Liver (tissue), 9 donors: ENCODE data around the gene UBA52. TPM values are rescaled to one million over a fixed set of nuclear protein-coding genes. Genes with fewer than 3 reads are reported as not detected.

Source experiments
- DNase-seq: peaks from one replicate; pipeline ENCODE4 v3.0.0-alpha.2; 2017; ENCODE audit warnings: low spot score
- H3K27ac ChIP-seq, 2 donors: one replicate each; pipeline ENCODE4 v1.7.0; 2013; ENCODE audit warnings: inconsistent platforms in 2 of 2, low read length in 2 of 2, control low read depth in 1 of 2, low read depth in 1 of 2, mild to moderate bottlenecking in 1 of 2
- H3K27me3 ChIP-seq, 4 donors: one replicate each; pipeline versions ENCODE4 v1.6.1 to v1.7.0; 2013; ENCODE audit warnings: low read length in 3 of 4, inconsistent platforms in 1 of 4, mild to moderate bottlenecking in 1 of 4, moderate library complexity in 1 of 4; ENCODE audit not compliant: control insufficient read depth in 4 of 4, insufficient read depth in 4 of 4
- H3K36me3 ChIP-seq, 4 donors: one replicate each; pipeline versions ENCODE4 v1.6.1 to v1.7.0; 2013; ENCODE audit warnings: low read length in 3 of 4, mild to moderate bottlenecking in 3 of 4, low read depth in 1 of 4, moderate library complexity in 1 of 4; ENCODE audit not compliant: control insufficient read depth in 4 of 4, insufficient read depth in 3 of 4
- H3K4me1 ChIP-seq, 4 donors: one replicate each; pipeline versions ENCODE4 v1.6.1 to v1.7.0; 2013; ENCODE audit warnings: low read length in 3 of 4, mild to moderate bottlenecking in 3 of 4, moderate library complexity in 1 of 4; ENCODE audit not compliant: control insufficient read depth in 4 of 4, insufficient read depth in 4 of 4
- H3K4me3 ChIP-seq, 3 donors: one replicate each; pipeline versions ENCODE4 v1.6.1 to v1.7.0; 2013; ENCODE audit warnings: low read length in 3 of 3, control low read depth in 1 of 3, low read depth in 1 of 3, mild to moderate bottlenecking in 1 of 3
- H3K9ac ChIP-seq, 2 donors: one replicate each; pipeline ENCODE4 v1.7.0; 2013; ENCODE audit warnings: low read length in 2 of 2, mild to moderate bottlenecking in 2 of 2, moderate library complexity in 2 of 2, control low read depth in 1 of 2, low read depth in 1 of 2
- H3K9me3 ChIP-seq, 4 donors: one replicate each; pipeline versions ENCODE4 v1.6.1 to v1.7.0; 2013; ENCODE audit warnings: low read length in 3 of 4; ENCODE audit not compliant: control insufficient read depth in 4 of 4
- ATF3 ChIP-seq: IDR thresholded peaks from 2 replicates; pipeline ENCODE4 v1.6.1; 2016; ENCODE audit warnings: antibody characterized with exemption
- CTCF ChIP-seq: fragments of 150-350 bp; IDR thresholded peaks from 2 replicates; pipeline ENCODE4 v1.5.1; 2017; ENCODE audit warnings: improper control_type of control experiment, low read depth, low read length; ENCODE audit not compliant: missing input control
- FOXA2 ChIP-seq: IDR thresholded peaks from 2 replicates; pipeline ENCODE4 v1.6.1; 2016; ENCODE audit warnings: antibody characterized with exemption
- GABPA ChIP-seq, 2 donors: IDR thresholded peaks in 1 of 2; conservative IDR thresholded peaks in 1 of 2; 2 replicates each; pipeline ENCODE4 v1.6.1; 2016; ENCODE audit warnings: antibody characterized with exemption in 2 of 2, mild to moderate bottlenecking in 1 of 2, moderate library complexity in 1 of 2
- HNF4A ChIP-seq, 2 donors: conservative IDR thresholded peaks; 2 replicates each; pipeline ENCODE4 v1.6.1; 2016; ENCODE audit warnings: antibody characterized with exemption in 2 of 2, mild to moderate bottlenecking in 2 of 2
- HNF4G ChIP-seq: IDR thresholded peaks from 2 replicates; pipeline ENCODE4 v1.6.1; 2016; ENCODE audit warnings: antibody characterized with exemption
- JUND ChIP-seq, 2 donors: IDR thresholded peaks; 2 replicates each; pipeline ENCODE4 v1.6.1; 2016; ENCODE audit warnings: antibody characterized with exemption in 2 of 2
- RXRA ChIP-seq, 2 donors: IDR thresholded peaks; 2 replicates each; pipeline ENCODE4 v1.6.1; 2017 to 2018; ENCODE audit warnings: antibody characterized with exemption in 2 of 2, mild to moderate bottlenecking in 1 of 2
- TAF1 ChIP-seq: conservative IDR thresholded peaks from 2 replicates; pipeline ENCODE4 v1.6.1; 2016; ENCODE audit warnings: antibody characterized with exemption, mild to moderate bottlenecking
- YY1 ChIP-seq: IDR thresholded peaks from 2 replicates; pipeline ENCODE4 v1.6.1; 2016; ENCODE audit warnings: antibody characterized with exemption, mild to moderate bottlenecking
- ZBTB33 ChIP-seq: IDR thresholded peaks from 2 replicates; pipeline ENCODE4 v1.6.1; 2016; ENCODE audit warnings: antibody characterized with exemption
- WGBS: extraction: QIAGEN DNeasy Blood & Tissue Kit; methylation state at CpG from one replicate; pipeline ENCODE4 v1.1.7; 2013; 5-methylcytosine and 5-hydroxymethylcytosine counted together
- polyA plus RNA-seq, 2 donors: library from polyadenylated mRNA; stranded (reverse) in 1 of 2; unstranded in 1 of 2; fragments of 200-250 nt in 1 of 2; fragments of >200 nt in 1 of 2; fragmentation: Nextera tagmentation in 1 of 2; extraction: Ambion mirVana in 1 of 2; gene quantifications; one replicate each; pipeline versions ENCODE4 v1.2.1 to v1.2.3, GENCODE V29; 2013 to 2015
- total RNA-seq, 2 donors: library from RNA; depleted of rRNA; stranded (reverse); fragments of >200 nt; gene quantifications; one replicate each; pipeline ENCODE4 v1.2.3, GENCODE V29; 2014
- donor health status: healthy.
- donor health status: healthy.
- donor health status: healthy.
- donor health status: healthy.
- donor health status: healthy.

UBA52 gene
- total and polyA plus RNA-seq, 4 donors, result 324 to 647 (median 484) TPM

- TF ChIP-seq HNF4A (conservative IDR thresholded peaks at IDR 0.05), result no peak
- no peak for TF ChIP-seq YY1
Measured at GRCh38 chr19:18612772-18613588, 41.3 kb downstream of the UBA52 start, which contains the start of gene TMEM59L (continued).

- DNase-seq, result no peak
- H3K9me3 ChIP-seq, result no peaks in the 10 kb centered on the region
- TF ChIP-seq HNF4G, result no peak
- TF ChIP-seq GABPA (IDR thresholded peaks at IDR 0.05 in 1 of 2, conservative IDR thresholded peaks at IDR 0.05 in 1 of 2), result no peak
- TF ChIP-seq HNF4A (conservative IDR thresholded peaks at IDR 0.05), result no peak
- TF ChIP-seq ZBTB33, result no peak
- H3K9ac ChIP-seq, result no peak overlapping the region
- no peak overlapping the region for H3K27ac ChIP-seq
- H3K27me3 ChIP-seq, result peaks cover 0 to 19% (median 10%) of the 10 kb centered on the region in 4 donors
- WGBS, result 26% methylated on average over 23 of the region's 23 CpGs
- peaks cover 0 to 14% (median 6%) of the 10 kb centered on the region in 4 donors for H3K4me1 ChIP-seq
- no peak overlapping the region for H3K4me3 ChIP-seq
- no peaks in the 10 kb centered on the region for H3K36me3 ChIP-seq
Measured at GRCh38 chr19:18613589-18614234, 42.1 kb downstream of the UBA52 start.

GRCh38 chr19:18616023-18616422 lies 44.4 kb downstream of the UBA52 start:
- Histone ChIP-seq H3K9ac (no peak overlapping the region), H3K36me3 (no peaks in the 10 kb centered on the region), H3K4me3 (no peak overlapping the region), H3K27me3 (peaks cover 0 to 18% (median 6%) of the 10 kb centered on the region in 4 donors), H3K9me3 (no peaks in the 10 kb centered on the region), H3K27ac (no peak overlapping the region), H3K4me1 (peaks cover 0 to 14% (median 6%) of the 10 kb centered on the region in 4 donors)
- TF ChIP-seq YY1, result no peak
- no peak for TF ChIP-seq FOXA2
- TF ChIP-seq ATF3, result no peak
- TF ChIP-seq JUND (IDR thresholded peaks at IDR 0.05), result no peak
- TF ChIP-seq HNF4A (conservative IDR thresholded peaks at IDR 0.05), result no peak
- TF ChIP-seq RXRA (IDR thresholded peaks at IDR 0.05), result no peak
- TF ChIP-seq HNF4G, result no peak
- no peak for DNase-seq
- WGBS, result 81% methylated on average over 3 of the region's 3 CpGs

GRCh38 chr19:18617562-18617961 lies 45.9 kb downstream of the UBA52 start:
- no peak overlapping the region for H3K27ac ChIP-seq
- H3K9me3 ChIP-seq, result no peaks in the 10 kb centered on the region
- H3K4me1 ChIP-seq, result peaks cover 0 to 5% (median 3%) of the 10 kb centered on the region in 4 donors
- H3K36me3 ChIP-seq, result no peaks in the 10 kb centered on the region
- TF ChIP-seq TAF1, result no peak
- TF ChIP-seq ATF3, result no peak
- TF ChIP-seq CTCF, result no peak
- TF ChIP-seq RXRA (IDR thresholded peaks at IDR 0.05), result no peak
- no peak for TF ChIP-seq JUND (IDR thresholded peaks at IDR 0.05)
- peaks cover 0 to 13% (median 3%) of the 10 kb centered on the region in 4 donors for H3K27me3 ChIP-seq
- no peak overlapping the region for H3K9ac ChIP-seq
- no peak for DNase-seq
- H3K4me3 ChIP-seq, result no peak overlapping the region
